Panc1 (cell line): ENCODE measurements around the gene CCDC73. TPM values are rescaled to one million over a fixed set of nuclear protein-coding genes. Genes with fewer than 3 reads are reported as not detected.

Experiments used
- ATAC-seq: fragments of 200-7000 bp; cut with Tn5 transposase; 2 replicates; pipeline ENCODE4 v1.9.1; 2020; ENCODE audit warnings: mild to moderate bottlenecking, moderate library complexity
- BruUV-seq: library from RNA; stranded (reverse); fragments of 400-500 nt; replicated peaks from 2 replicates; lab custom pipeline; 2021; lab: Mats Ljungman, UMichigan
- CTCF ChIA-PET: fragments of 300-600 bp; sonication (Branson Sonifier 250); formaldehyde crosslinking; loops from one replicate; lab custom pipeline; 2022; ENCODE audit warnings: antibody characterized with exemption; lab: Charles Lee
- POLR2A ChIA-PET: fragments of 300-600 bp; sonication (Branson Sonifier 250); formaldehyde crosslinking; loops from one replicate; lab custom pipeline; 2022; ENCODE audit warnings: antibody characterized with exemption; lab: Charles Lee
- DNase-seq: peaks from one replicate; pipeline ENCODE4 v3.0.0-alpha.2; 2010; ENCODE audit warnings: low read depth, low spot score
- H3K27ac ChIP-seq: 2 replicates; pipeline ENCODE4 v1.5.1; 2011; ENCODE audit warnings: mild to moderate bottlenecking, low read length, inconsistent platforms
- H3K27me3 ChIP-seq: fragments of 200-500 bp; sonication (Bioruptor generic); 2 replicates; pipeline ENCODE4 v1.6.0; 2014; ENCODE audit warnings: low read length, inconsistent platforms; ENCODE audit not compliant: control insufficient read depth, insufficient read depth
- H3K36me3 ChIP-seq: fragments of 200-500 bp; sonication (Bioruptor generic); 2 replicates; pipeline ENCODE4 v1.5.1; 2014; ENCODE audit warnings: inconsistent platforms, mild to moderate bottlenecking, low read length, moderate library complexity; ENCODE audit not compliant: control insufficient read depth, insufficient read depth
- H3K4me1 ChIP-seq: 2 replicates; pipeline ENCODE4 v1.5.1; 2011; ENCODE audit warnings: inconsistent platforms, mild to moderate bottlenecking, low read length, moderate library complexity; ENCODE audit not compliant: control insufficient read depth, insufficient read depth
- H3K4me3 ChIP-seq, 2 experiments: 2 replicates each; pipeline ENCODE4 v1.5.1; 2011 to 2012; ENCODE audit warnings: low read depth in 2 of 2, low read length in 2 of 2, mild to moderate bottlenecking in 2 of 2, inconsistent platforms in 1 of 2, moderate library complexity in 1 of 2
- H3K9me3 ChIP-seq: fragments of 200-500 bp; sonication (Bioruptor generic); 2 replicates; pipeline ENCODE4 v1.5.1; 2014; ENCODE audit warnings: low read depth, mild to moderate bottlenecking, inconsistent platforms, low read length, moderate library complexity; ENCODE audit not compliant: control insufficient read depth, insufficient read depth
- POLR2AphosphoS5 ChIP-seq: IDR thresholded peaks from 2 replicates; pipeline ENCODE4 v1.6.1; 2012; ENCODE audit warnings: mild to moderate bottlenecking, low read depth, low read length, moderate library complexity
- SIN3A ChIP-seq: IDR thresholded peaks from 2 replicates; pipeline ENCODE4 v1.6.1; 2012; ENCODE audit warnings: low read depth, mild to moderate bottlenecking, low read length, moderate library complexity, borderline replicate concordance; ENCODE audit not compliant: insufficient read depth
- TCF7L2 ChIP-seq: IDR thresholded peaks from 2 replicates; pipeline ENCODE4 v1.6.1; 2011; ENCODE audit warnings: mild to moderate bottlenecking, low read depth, low read length, inconsistent platforms
- in situ Hi-C: cut with HindIII; loops from 2 replicates; pipeline ENCODE4 v1.10.0; 2016; ENCODE audit warnings: low sequenced_read_pairs, low pct_unique_long_range_greater_than_20kb
- intact Hi-C: fragments of 100-400 bp; cut with micrococcal nuclease; formaldehyde crosslinking; loops from one replicate; pipeline ENCODE4 v1.10.0; 2022; ENCODE audit not compliant: unreplicated experiment
- total RNA-seq: library from RNA; stranded (reverse); gene quantifications from one replicate; pipeline ENCODE4 v1.2.1, GENCODE V29; 2021; ENCODE audit not compliant: unreplicated experiment
- TF ChIP-seq, protein P1 (sequence below): fragments of 450-650 bp; IDR thresholded peaks from 2 replicates; pipeline ENCODE4 v1.5.1; 2017; ENCODE audit warnings: mild to moderate bottlenecking
- TF ChIP-seq, protein P2 (sequence below), 2 experiments: IDR thresholded peaks; 2 replicates each; pipeline ENCODE4 v1.6.1; 2011 to 2012; ENCODE audit warnings: low read depth in 2 of 2, control low read depth in 1 of 2, low read length in 1 of 2, mild to moderate bottlenecking in 1 of 2, moderate library complexity in 1 of 2; ENCODE audit not compliant: insufficient read depth in 1 of 2

CCDC73 gene
- total RNA-seq, 1 experiment from 2014 or later, result not detected

DNA sequence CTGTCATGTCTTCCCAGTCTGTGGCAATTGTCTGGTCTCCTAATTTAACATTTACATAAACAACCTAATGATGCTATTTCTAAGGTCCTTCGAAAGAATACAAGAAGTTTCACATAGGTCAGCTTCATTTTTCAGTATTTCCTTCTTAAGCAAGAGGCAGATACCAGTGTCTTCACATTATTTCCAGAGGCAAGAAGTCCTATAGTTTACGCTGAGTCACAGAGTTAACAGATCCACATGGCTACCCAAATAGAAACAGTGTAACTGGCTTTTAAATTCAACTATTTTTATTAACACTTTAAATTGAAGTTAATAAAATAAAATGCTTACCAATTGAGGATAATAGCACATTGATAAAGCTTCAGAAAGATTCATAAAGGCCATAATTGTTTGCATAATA lies 46.1 kb upstream of the CCDC73 start:
- in situ Hi-C loops (no loop called here), intact Hi-C loops (no loop called here)
- Histone ChIP-seq H3K4me3 (no peak overlapping the region), H3K27ac (no peak overlapping the region), H3K27me3 (no peaks in the 10 kb centered on the region), H3K36me3 (no peaks in the 10 kb centered on the region), H3K4me1 (no peaks in the 10 kb centered on the region), H3K9me3 (no peaks in the 10 kb centered on the region)
- BruUV-seq, result no TSS peak
- TF ChIP-seq, protein P1, sequence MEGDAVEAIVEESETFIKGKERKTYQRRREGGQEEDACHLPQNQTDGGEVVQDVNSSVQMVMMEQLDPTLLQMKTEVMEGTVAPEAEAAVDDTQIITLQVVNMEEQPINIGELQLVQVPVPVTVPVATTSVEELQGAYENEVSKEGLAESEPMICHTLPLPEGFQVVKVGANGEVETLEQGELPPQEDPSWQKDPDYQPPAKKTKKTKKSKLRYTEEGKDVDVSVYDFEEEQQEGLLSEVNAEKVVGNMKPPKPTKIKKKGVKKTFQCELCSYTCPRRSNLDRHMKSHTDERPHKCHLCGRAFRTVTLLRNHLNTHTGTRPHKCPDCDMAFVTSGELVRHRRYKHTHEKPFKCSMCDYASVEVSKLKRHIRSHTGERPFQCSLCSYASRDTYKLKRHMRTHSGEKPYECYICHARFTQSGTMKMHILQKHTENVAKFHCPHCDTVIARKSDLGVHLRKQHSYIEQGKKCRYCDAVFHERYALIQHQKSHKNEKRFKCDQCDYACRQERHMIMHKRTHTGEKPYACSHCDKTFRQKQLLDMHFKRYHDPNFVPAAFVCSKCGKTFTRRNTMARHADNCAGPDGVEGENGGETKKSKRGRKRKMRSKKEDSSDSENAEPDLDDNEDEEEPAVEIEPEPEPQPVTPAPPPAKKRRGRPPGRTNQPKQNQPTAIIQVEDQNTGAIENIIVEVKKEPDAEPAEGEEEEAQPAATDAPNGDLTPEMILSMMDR, result no peak
- TF ChIP-seq, protein P2, sequence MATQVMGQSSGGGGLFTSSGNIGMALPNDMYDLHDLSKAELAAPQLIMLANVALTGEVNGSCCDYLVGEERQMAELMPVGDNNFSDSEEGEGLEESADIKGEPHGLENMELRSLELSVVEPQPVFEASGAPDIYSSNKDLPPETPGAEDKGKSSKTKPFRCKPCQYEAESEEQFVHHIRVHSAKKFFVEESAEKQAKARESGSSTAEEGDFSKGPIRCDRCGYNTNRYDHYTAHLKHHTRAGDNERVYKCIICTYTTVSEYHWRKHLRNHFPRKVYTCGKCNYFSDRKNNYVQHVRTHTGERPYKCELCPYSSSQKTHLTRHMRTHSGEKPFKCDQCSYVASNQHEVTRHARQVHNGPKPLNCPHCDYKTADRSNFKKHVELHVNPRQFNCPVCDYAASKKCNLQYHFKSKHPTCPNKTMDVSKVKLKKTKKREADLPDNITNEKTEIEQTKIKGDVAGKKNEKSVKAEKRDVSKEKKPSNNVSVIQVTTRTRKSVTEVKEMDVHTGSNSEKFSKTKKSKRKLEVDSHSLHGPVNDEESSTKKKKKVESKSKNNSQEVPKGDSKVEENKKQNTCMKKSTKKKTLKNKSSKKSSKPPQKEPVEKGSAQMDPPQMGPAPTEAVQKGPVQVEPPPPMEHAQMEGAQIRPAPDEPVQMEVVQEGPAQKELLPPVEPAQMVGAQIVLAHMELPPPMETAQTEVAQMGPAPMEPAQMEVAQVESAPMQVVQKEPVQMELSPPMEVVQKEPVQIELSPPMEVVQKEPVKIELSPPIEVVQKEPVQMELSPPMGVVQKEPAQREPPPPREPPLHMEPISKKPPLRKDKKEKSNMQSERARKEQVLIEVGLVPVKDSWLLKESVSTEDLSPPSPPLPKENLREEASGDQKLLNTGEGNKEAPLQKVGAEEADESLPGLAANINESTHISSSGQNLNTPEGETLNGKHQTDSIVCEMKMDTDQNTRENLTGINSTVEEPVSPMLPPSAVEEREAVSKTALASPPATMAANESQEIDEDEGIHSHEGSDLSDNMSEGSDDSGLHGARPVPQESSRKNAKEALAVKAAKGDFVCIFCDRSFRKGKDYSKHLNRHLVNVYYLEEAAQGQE (IDR thresholded peaks at IDR 0.05; ENCODE audit: insufficient read depth in 1 of 2, low read depth in 2 of 2, low read length in 1 of 2), result no peak
- TF ChIP-seq POLR2AphosphoS5 (no peak), TCF7L2 (no peak), SIN3A (no peak)
- no peak for DNase-seq
- CTCF ChIA-PET, result interaction anchor here (0.7 kb wide), 2 partner anchors 53 to 306 kb away, joined by 3 to 6 read pairs; no protein-coding TSS in a partner anchor
- no peak for ATAC-seq
- POLR2A ChIA-PET, result no interaction called here

DNA sequence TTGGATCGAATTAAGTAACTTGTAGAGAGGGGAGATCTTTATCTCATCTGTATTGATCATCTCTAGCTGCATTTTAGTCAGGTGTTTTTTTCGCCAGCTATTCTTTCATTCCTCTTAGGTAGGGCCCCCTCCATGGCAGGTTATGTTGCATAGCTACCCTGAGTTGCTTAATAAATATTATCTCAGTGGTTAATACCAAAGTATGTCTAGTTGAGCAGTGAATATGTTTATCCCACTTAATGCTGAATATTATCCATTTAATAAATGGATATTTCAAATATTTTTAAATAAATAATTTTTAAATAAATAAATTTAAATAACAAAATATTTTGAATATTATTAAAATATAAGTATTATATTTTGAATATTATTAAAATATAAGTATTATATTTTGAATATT lies 44.8 kb upstream of the CCDC73 start:
- H3K9me3 ChIP-seq, result no peaks in the 10 kb centered on the region
- no peaks in the 10 kb centered on the region for H3K36me3 ChIP-seq
- DNase-seq (no peak), ATAC-seq (no peak)
- no peaks in the 10 kb centered on the region for H3K4me1 ChIP-seq
- no peak overlapping the region for H3K4me3 ChIP-seq
- ChIA-PET CTCF (no interaction called here), POLR2A (no interaction called here)
- H3K27ac ChIP-seq, result no peak overlapping the region
- intact Hi-C loops, result no loop called here
- TF ChIP-seq, protein P2 (IDR thresholded peaks at IDR 0.05; ENCODE audit: insufficient read depth in 1 of 2, low read depth in 2 of 2, low read length in 1 of 2), result no peak
- TF ChIP-seq TCF7L2 (no peak), SIN3A (no peak), POLR2AphosphoS5 (no peak)
- TF ChIP-seq, protein P1, result no peak
- in situ Hi-C loops, result no loop called here
- H3K27me3 ChIP-seq, result no peaks in the 10 kb centered on the region
- no TSS peak for BruUV-seq
